Measurements from ENCODE around the gene C16orf87. TPM values are rescaled to one million over a fixed set of nuclear protein-coding genes. Genes with fewer than 3 reads are reported as not detected.

Gene C16orf87
- polyA plus RNA-seq, 4 donors, result 27.5 to 32.4 (median 30.0) TPM

GRCh38 chr16:46762583-46762982 lies 68.4 kb downstream of the C16orf87 start:
- no peak for DNase-seq (ENCODE audit: low read depth in 4 of 4, low spot score in 2 of 4)

DNA sequence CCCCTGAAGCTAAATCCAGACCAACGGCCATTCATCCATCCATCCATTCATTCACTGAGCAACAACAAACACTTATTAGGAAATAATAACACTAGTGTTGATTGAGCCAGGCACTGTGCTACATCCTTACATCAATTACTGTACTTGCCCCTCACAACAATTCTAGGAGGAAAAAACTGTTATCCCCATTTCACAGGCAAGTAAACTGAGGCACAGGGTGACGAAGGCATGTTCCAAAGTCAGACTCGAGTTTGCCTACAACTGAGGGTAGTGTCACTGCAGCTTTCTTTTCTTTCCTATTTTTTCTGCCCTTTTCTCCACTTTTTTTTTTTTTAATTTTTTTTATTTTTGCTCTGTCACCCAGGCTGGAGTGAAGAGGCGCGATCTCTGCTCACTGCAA lies 71.7 kb downstream of the C16orf87 start:
- DNase-seq (ENCODE audit: low read depth in 4 of 4, low spot score in 2 of 4), result no peak

GRCh38 chr16:46757339-46758050 lies 73.5 kb downstream of the C16orf87 start:
- no peak for DNase-seq (ENCODE audit: low read depth in 4 of 4, low spot score in 2 of 4)

DNA sequence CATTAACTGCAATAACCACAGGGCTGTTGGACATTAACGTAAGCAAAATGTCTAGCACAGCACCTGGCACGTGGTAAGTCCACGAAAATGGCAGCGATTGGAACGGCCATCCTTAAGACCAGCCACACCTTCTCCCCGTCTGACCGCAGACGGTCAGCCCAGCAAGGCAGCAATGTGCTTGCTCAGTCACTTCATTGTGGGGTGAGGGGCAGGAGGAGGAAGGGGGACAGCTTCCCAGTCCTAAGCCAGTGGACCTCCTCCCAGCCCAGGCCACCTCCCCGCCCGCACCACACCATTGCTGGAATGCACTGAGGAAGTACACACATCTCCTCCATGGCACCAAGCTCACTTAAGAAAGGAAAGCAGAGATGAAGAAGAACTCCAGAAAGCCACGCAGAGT lies 74.2 kb downstream of the C16orf87 start:
- no peak for DNase-seq (ENCODE audit: low read depth in 4 of 4, low spot score in 2 of 4)

- DNase-seq (ENCODE audit: low read depth in 4 of 4, low spot score in 2 of 4), result no peak
Observed at GRCh38 chr16:46753015-46753414, 78.0 kb downstream of the C16orf87 start.

DNA sequence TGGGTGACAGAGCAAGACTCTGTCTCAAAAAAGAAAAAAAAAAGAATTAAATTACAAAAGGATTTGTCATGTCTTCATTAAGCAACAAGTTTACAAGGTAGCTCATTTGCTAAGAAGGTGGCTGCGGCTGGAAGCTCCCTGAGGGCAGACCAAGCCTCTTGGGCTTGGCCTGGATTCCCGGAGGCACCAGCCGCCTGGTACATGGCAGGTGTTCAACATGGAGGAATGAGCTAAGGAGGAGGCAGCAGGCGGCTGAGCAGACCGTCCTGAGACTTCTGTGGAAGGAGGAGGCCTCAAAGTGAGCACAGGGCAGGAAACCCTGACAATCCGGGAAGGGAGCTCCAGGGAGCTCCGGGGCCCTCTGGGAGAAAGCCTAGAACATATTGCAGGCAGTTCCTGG lies 79.6 kb downstream of the C16orf87 start:
- no peak for DNase-seq (ENCODE audit: low read depth in 4 of 4, low spot score in 2 of 4)

GRCh38 chr16:46748775-46749705 lies 81.9 kb downstream of the C16orf87 start:
- no peak for DNase-seq (ENCODE audit: low read depth in 4 of 4, low spot score in 2 of 4)

GRCh38 chr16:46747777-46748651 lies 83.0 kb downstream of the C16orf87 start, which contains the start of gene MYLK3:
Gene MYLK3 (minus strand): TSS chr16:46748344. CDS start chr16:46748193, 151 bp downstream.
- no peak for DNase-seq (ENCODE audit: low read depth in 4 of 4, low spot score in 2 of 4)

GRCh38 chr16:46746821-46747776 lies 83.9 kb downstream of the C16orf87 start:
- no peak for DNase-seq (ENCODE audit: low read depth in 4 of 4, low spot score in 2 of 4)

Other genes with a start within 250 kb of the C16orf87 start
- 10 to 100 TPM in 1 of 4 donors, 1 to 10 TPM in 3; 7.7 to 10.5 (median 8.5) TPM for gene SHCBP1, start 209.8 kb downstream of the C16orf87 start, polyA plus RNA-seq (ENCODE audit: insufficient read length in 4 of 4)
- gene VPS35, start 142.0 kb downstream of the C16orf87 start, polyA plus RNA-seq (ENCODE audit: insufficient read length in 4 of 4), result 100 to 1,000 TPM; 133 to 166 (median 148) TPM
- gene ORC6, start 141.5 kb downstream of the C16orf87 start, polyA plus RNA-seq (ENCODE audit: insufficient read length in 4 of 4), result 10 to 100 TPM; 16.2 to 36.3 (median 24.2) TPM
- gene MYLK3, start 82.8 kb downstream of the C16orf87 start, polyA plus RNA-seq (ENCODE audit: insufficient read length in 4 of 4), result 1 to 10 TPM in 2 of 4 donors, under 1 TPM in 2; 0.59 to 1.1 (median 1.0) TPM
- gene GPT2, start 53.2 kb upstream of the C16orf87 start, polyA plus RNA-seq (ENCODE audit: insufficient read length in 4 of 4), result 10 to 100 TPM; 23.4 to 36.9 (median 28.8) TPM
- 10 to 100 TPM; 74.1 to 89.4 (median 84.1) TPM for gene DNAJA2, start 142.5 kb upstream of the C16orf87 start, polyA plus RNA-seq (ENCODE audit: insufficient read length in 4 of 4)

Data from left renal cortex interstitium (tissue), 4 donors.